HG02943 (cell line): Measurements from ENCODE around the gene HEXIM1.

ENCODE experiments used
- ATAC-seq: cut with Tn5 transposase; IDR thresholded peaks from one replicate; pipeline ENCODE4 v1.9.1; 2021; ENCODE audit warnings: mild to moderate bottlenecking, low read depth, moderate library complexity; ENCODE audit not compliant: unreplicated experiment

HEXIM1 gene

DNA sequence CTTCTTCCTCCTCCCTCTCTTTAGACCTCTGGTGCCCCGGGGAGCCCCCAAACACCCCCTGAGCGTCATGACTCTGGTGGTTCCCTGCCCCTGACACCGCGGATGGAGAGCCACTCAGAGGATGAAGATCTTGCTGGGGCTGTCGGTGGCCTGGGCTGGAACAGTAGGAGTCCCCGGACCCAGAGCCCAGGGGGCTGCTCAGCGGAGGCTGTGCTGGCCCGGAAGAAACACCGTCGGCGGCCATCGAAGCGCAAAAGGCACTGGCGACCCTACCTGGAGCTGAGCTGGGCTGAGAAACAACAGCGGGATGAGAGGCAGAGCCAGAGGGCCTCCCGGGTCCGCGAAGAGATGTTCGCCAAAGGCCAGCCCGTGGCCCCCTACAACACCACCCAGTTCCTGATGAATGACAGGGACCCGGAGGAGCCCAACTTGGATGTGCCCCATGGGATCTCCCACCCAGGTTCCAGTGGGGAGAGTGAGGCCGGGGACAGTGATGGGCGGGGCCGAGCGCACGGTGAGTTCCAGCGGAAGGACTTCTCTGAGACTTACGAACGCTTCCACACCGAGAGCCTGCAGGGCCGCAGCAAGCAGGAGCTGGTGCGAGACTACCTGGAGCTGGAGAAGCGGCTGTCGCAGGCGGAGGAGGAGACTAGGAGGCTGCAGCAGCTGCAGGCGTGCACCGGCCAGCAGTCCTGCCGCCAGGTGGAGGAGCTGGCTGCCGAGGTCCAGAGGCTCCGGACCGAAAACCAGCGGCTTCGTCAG lies 20.9 kb downstream of the HEXIM1 start:
- no peak for ATAC-seq

DNA sequence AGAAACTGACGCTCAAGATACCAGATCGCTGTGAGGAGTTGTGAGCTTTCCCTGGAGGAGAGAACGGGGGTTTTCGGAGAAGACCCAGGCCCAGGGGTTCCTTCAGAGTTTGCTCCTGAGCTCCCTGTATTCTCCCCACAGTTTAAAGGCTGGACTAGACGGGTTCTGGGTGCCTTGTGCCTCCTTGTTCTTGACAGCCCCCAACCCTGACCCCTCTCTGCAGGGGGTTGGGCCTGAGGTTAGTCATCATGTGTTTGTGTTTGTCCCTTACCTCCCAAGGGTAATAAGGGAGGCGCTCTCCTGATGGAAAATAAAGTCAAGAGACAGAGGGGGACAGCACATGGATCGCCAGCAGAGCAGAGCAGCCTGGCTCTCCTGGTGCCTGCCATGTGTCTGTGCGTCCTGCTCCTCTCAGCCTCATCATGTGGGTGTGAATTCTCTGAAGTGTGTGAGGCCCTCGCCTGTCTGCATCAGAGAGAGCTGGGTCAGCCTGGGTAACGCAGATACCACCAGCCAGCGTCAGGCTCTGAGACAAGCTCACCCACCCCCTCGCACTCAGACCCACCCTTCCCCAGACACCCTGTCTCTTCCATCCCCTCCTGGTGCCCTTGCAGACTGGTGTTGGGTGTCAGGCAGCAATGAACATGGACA lies 22.1 kb downstream of the HEXIM1 start:
- ATAC-seq = no peak

DNA sequence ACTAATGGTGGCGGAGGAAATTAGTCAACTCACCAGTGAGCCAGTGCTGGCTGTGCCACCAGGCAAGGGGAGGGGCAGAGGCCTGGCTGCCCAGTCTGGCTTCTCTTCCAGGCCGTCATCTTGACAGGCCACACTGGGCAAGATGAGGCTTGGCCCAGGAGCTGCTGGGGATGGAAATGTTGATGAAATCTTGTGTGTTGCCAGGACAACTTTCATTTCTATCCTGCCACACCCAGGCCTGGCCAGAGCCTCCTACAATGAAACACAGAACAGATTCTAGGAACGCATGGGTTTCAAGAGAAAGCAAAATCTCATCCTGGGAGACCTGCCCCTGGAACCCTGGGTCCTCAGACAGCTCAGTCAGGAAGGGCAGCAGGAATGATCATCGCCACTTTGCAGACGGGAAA lies 22.7 kb downstream of the HEXIM1 start:
- ATAC-seq = no peak

DNA sequence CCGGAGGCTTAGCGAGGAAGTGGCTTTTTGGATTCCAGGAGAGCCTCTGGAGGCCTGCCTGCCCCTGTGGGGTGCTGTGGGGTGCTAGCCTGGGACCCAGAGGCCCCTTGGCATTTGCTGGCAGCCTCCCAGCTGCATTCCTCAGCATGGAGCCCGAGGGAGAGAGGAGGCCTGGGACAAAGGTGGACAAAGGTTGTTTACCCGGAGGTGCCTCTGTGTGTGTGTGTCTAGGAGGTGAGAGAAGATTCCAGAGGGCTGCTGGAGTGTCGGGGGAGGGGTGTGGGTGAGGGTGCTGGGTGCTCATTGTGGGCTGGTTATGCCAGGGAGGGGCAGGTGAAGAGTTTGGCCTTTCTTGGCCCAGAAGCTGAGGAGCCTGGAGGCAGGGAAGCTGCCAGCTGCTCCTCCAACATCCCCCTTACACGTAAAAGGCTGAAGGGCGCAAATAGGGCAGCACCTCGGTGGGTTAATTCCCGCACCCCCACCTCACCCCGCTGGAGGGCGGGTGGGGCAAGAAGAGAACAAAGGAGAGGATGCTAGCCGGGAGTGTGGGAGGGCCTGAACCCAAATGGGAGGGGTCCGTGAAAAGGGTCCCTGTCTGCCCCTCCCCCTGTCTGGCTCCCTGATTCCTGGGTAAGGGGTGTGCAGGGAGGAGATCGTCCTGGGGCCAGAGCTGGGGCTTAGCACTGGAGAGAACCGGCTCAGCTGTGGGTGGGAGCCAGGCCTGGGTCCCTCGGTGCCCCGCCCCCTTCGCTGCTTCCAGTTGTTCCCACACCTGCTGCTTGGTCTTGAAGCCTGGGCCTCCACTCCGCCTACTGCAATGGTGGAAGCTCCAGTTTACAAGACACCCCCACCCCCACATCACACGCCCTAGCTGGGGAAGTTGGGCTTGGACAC lies 23.3 kb downstream of the HEXIM1 start:
- no peak for ATAC-seq

DNA sequence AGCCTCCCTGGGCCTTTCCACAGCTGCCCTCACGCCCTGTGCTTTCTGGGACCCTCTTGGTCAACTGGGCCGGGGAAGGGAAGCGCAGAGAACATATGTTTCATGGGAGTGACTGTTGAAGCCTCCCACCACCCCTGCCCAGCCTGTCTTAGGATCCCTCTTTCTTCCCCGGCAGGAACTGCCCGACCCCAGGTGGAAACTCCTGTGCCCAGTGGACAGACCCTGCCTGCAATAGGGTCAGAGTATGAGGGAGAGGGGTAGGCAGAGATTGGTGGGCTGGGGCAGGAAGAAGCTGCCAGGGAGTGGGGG lies 23.9 kb downstream of the HEXIM1 start:
- ATAC-seq = no peak

DNA sequence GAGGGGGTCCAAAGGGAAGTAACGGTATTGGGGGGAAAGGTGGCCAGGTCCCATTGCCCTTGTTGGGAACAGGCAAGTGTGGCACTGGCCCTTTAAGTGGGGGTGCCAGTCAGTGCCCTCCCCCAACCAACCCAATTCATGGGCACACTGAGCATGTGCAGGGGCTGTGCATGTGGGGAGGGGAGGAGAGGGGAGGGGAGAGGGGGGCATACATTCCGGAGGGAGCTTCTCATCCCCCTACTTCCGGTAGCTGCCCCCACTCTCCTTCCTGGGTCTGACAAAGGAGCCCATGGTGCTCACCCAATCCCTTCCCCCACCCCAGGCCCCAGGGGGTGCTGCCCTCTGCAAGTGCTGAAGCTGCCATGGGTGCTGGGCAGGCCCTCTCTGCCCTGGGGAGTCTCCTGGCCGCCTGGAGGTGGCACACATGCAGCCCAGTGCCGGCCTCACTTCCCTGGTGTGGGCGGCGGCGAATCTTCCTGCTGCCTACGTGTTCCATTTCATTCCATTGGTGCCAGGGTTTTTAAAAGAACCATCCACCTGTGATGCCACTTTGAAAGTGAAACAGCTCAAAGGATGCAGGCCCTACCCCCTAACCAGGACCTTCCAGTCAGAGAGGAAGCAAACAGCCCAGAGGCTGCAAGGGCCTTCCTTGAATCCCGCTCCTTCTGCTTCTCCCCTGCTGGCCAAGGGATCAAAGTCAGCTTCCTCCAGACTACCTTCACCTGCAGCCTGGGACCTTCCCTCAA lies 24.4 kb downstream of the HEXIM1 start:
- ATAC-seq = no peak

DNA sequence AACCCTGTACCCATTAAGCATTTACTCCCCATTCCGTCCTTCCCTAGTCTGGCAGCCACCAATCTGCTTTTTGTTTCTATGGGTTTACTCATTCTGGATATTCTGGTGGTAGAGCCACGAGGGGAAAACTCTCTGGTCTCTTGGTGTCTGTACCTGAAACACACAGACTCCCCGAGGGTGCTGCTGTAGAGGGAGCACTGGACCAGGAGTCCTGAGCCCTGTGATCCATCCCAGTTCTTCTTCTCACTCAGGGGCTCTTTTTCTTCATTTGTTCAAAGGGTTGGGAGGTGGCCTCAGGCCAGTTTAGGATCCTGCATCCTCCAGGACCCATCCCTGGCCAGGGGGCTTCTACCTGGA lies 27.5 kb downstream of the HEXIM1 start:
- no peak for ATAC-seq

DNA sequence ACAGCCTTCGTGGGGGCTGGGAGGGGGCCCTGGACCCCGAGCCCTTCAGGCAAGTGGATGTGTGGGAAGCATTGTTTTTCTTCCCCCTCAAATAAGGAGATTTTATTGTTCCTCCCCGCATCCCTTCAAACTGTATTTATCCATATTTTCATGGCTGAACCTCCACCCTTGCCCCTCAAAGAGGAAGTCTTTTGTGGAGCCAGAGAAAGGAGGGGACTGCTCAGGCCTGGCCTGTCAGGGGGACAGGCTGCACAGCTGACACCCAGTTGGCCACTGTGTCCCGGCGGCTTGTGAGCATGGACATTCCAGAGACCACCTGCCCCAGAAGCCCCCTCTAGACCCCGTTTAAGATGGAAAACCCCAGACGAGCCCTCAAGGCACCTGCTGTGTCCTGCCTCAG lies 29.3 kb downstream of the HEXIM1 start:
- ATAC-seq = no peak

DNA sequence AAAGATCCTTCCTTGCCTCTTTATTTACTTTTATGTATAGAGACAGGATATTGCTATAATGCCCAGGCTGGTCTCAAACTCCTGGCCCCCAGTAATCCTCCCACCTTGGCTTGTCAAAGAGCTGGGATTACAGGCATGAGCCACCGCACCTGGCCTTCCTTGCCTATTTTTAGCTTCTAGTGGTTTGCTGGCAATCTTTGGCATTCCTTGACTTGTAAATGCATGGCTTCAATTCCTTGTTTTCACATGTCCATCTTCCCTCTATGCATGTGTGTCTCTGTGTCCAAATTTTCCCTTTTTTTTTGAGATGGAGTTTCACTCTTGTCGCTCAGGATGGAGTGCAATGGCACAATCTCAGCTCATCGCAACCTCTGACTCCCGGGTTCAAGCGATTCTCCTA lies 35.9 kb downstream of the HEXIM1 start:
- ATAC-seq = no peak

DNA sequence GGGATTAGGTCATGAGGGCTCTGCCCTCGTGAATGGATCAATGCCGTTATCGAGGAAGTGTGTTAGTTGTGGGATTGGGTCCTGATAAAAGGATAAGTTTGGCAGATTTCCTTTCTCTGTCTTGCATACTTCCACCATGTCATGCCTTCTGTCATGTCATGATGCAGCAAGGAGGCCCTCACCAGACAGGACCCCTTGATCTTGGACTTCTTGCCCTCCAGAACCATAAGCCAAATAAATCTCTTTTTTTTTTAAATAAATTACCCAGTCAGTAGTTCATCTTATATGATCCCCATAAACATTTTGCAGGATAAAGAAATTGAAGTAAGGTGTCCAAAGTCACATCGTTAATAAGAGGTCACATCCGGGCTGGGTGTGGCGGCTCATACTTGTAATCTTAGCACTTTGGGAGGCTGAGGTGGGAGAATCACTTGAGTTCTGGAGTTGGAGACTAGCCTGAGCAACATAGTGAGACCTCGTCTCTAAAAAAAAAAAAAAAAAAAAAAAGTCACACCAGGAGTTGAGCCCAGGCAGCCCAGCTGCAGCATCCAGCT lies 38.6 kb downstream of the HEXIM1 start:
- no peak for ATAC-seq

DNA sequence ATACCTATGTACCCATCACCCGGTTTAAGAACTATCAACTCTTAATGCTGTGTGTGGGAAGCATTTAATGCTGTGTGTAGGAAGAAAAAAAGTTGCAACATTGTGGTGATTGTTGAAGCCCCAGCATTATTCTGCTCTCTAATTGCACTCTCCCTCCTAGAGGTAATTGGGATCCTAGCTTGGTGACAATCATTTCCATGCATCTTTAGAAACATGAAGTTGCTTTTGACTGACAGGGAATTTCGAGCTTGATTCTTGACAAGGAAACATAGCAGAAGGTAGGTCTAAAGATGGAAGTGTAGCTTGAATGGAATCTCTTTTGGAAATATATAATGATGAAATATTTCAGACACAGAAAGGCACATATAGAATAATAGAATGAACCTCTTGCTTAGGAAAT lies 40.7 kb downstream of the HEXIM1 start:
- ATAC-seq = no peak

DNA sequence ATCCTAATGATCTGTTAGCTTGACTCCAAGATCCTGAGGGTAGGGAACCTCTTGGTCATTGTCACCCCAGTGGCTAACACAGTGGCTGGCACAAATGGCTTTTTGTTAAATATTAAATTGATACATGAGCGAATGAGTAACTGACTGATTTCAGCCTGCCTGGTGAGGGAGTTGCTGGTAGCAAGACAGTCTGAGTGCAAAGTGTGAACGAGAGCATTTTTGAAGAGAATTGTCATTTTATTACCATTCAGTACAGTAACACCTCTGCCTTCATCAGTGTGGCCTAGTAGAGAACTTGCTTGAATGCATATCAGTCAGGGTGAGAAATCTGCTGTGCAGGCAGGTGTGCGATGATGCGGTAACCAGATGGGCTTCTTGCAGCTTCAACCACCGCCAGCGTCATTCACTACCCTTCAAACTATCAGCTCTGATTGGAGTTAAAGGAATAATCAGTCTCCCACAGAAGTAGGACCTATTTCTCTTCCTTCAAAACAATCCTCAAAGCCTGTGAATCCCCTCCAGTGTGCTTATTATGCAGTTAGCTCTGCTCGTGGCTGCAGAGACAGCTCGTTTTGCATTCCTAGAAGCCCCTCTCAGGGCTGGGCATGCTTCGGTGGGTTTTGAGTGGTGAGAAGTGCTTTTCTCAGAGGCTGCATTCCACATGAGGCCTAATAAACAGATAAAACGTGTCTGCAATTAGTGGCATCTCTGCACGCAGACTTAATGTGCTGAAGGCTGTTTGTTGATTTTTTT lies 42.4 kb downstream of the HEXIM1 start:
- ATAC-seq = no peak

DNA sequence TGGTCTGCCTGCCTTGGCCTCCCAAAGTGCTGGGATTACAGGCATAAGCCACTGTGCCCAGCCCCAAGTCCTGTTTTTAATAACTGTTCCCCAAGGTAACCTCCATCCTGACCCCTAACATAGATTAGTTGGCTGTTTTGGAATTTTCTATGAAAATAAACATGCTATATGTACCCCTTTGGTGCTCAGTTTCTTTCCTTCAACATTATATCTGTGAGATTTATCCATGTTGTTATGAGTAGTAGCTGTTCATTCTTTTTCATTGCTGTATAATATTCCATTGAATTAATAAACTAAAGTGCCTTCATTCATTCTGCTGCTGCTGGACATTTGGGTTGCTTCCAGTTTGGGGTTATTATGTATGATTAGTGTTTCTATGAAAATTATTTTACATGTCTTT lies 47.1 kb downstream of the HEXIM1 start:
- no peak for ATAC-seq

DNA sequence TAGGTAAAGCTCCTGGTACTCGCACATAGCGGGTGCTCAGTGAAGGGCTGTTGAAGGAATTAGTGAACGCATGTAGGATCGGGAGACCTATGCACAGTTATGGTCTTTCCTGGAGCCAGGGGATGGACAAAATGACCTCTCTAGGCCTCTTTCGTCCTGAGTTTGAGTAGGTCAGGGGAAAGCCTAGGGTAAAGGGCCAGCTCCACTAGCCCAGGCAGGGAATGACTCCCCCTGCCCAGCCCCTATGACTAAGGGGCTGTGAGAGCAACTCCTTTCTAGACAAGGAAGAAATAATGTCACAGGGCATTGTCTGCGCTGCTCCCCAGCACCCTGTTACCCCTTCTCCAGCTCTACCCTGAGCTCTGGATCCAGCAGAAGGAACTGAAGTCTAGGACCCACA lies 48.8 kb downstream of the HEXIM1 start:
- no peak for ATAC-seq

DNA sequence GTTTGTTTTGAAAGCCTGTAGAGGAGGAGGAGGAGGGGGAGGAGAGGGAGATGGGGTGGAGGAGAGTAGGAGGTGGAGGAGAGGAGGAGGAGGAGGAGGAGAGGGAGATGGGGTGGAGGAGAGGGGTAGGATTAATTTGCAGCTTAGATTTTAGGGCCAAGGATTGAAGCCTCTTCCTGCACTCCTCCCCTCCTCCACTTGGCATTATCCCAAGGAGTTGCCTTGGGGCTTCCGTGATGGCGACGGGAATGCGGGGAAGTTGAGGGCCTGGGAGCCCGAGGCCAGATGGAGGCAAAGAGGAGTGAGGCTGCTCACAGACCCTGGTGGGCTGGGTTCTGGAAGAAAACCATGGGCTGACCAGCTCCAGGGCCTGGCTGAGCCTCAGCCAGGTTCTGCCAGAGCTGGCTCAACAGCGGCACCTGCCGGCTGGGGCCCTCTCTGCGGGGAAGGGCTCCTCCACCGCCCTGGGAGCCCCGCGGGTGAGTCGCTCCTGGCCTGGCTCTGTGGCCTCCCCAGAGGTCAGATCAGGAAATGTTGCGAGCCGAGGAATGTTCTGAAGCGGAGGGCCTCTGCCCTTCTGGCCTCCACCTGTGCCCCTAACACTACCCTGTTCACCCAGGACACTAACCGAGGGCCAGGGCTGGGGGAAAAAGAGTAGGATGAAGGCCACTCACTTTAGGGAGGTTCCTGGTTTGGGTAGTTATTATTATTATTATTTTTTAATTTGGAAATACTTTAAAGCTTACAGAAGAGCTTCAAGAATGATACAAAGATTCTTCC lies 49.5 kb downstream of the HEXIM1 start:
- ATAC-seq = no peak

DNA sequence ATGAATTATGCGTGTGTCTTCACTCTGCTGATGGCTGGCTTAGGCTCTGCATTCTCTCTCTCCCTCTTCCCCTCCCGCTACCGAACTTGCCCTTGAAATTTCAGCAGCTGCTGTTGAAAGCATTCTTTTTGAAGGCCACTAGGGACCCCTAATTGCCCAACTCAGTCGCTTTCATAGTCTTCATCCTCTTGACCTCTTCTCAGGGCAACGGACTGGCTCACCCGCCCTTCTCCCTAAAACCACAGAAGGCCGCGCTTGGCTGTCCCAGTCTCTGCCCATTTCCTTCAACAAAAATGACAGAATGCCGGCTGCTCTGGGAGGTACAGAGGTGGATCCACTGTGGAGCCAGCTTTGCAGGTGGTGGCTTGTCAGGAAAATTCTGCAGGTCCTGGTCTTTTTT lies 52.4 kb downstream of the HEXIM1 start:
- no peak for ATAC-seq

DNA sequence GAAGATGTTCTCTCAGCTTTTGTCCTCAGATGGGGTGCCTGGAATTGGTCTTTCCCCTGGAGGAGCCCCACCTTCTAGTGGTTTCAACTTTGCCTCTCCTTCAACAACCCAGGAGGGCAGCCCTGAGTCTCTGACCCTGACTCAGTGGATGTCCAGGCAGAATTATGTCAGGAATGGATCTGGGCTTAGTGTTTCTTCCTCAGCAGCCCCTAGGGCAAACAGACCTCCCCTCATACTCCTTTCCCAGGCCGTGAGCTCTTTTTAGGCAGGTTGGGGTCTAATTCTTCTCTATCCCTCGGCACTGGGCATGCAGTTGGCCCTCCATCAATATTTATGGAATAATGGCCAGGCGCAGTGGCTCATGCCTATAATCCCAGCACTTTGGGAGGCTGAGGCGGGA lies 53.2 kb downstream of the HEXIM1 start:
- no peak for ATAC-seq
